Measurements from ENCODE around the gene GALNT9. TPM values are rescaled to one million over a fixed set of nuclear protein-coding genes. Genes with fewer than 3 reads are reported as not detected.
A peak's percentile ranks its signal among the peaks of the same experiment; 100 is the strongest.

The GALNT9 gene
- polyA plus RNA-seq, 1 donor: 4.5 TPM

GRCh38 chr12:132156573-132157325 is 172.6 kb downstream of the GALNT9 start:
- no peak for DNase-seq
- Histone ChIP-seq H3K27ac (ENCODE audit: low read length) (no peak overlapping the region), H3K27me3 (ENCODE audit: control insufficient read depth, insufficient read depth, low read length) (no peaks in the 10 kb centered on the region), H3K4me1 (ENCODE audit: control insufficient read depth, insufficient read depth, low read length) (peaks cover 6% of the 10 kb centered on the region), H3K9me3 (ENCODE audit: control insufficient read depth, low read depth, low read length) (peaks cover 36% of the 10 kb centered on the region), H3K36me3 (ENCODE audit: control insufficient read depth, insufficient read depth, low read length) (peaks cover 7% of the 10 kb centered on the region), H3K4me3 (ENCODE audit: low read length) (no peak overlapping the region)
- WGBS (ENCODE audit: insufficient coverage, low lambda C conversion rate): no CpG with 5 or more reads among the region's 8 CpGs

GRCh38 chr12:132155771-132156572 is 173.4 kb downstream of the GALNT9 start:
- Histone ChIP-seq H3K27me3 (ENCODE audit: control insufficient read depth, insufficient read depth, low read length) (no peaks in the 10 kb centered on the region), H3K27ac (ENCODE audit: low read length) (no peak overlapping the region), H3K36me3 (ENCODE audit: control insufficient read depth, insufficient read depth, low read length) (peaks cover 15% of the 10 kb centered on the region), H3K9me3 (ENCODE audit: control insufficient read depth, low read depth, low read length) (peaks cover 29% of the 10 kb centered on the region), H3K4me1 (ENCODE audit: control insufficient read depth, insufficient read depth, low read length) (peaks cover 6% of the 10 kb centered on the region), H3K4me3 (ENCODE audit: low read length) (no peak overlapping the region)
- DNase-seq: no peak
- WGBS (ENCODE audit: insufficient coverage, low lambda C conversion rate): no CpG with 5 or more reads among the region's 10 CpGs

- peaks cover 6% of the 10 kb centered on the region for H3K4me1 ChIP-seq (ENCODE audit: control insufficient read depth, insufficient read depth, low read length)
- H3K27me3 ChIP-seq (ENCODE audit: control insufficient read depth, insufficient read depth, low read length): no peaks in the 10 kb centered on the region
- no peak overlapping the region for H3K27ac ChIP-seq (ENCODE audit: low read length)
- H3K4me3 ChIP-seq (ENCODE audit: low read length): no peak overlapping the region
- DNase-seq: no peak
- no CpG with 5 or more reads among the region's 51 CpGs for WGBS (ENCODE audit: insufficient coverage, low lambda C conversion rate)
- H3K9me3 ChIP-seq (ENCODE audit: control insufficient read depth, low read depth, low read length): peaks cover 29% of the 10 kb centered on the region
- H3K36me3 ChIP-seq (ENCODE audit: control insufficient read depth, insufficient read depth, low read length): peaks cover 18% of the 10 kb centered on the region
Measured at GRCh38 chr12:132154941-132155770, 174.2 kb downstream of the GALNT9 start.

- H3K36me3 ChIP-seq (ENCODE audit: control insufficient read depth, insufficient read depth, low read length): peaks cover 18% of the 10 kb centered on the region
- H3K4me3 ChIP-seq (ENCODE audit: low read length): no peak overlapping the region
- H3K9me3 ChIP-seq (ENCODE audit: control insufficient read depth, low read depth, low read length): peaks cover 29% of the 10 kb centered on the region
- H3K4me1 ChIP-seq (ENCODE audit: control insufficient read depth, insufficient read depth, low read length): peaks cover 6% of the 10 kb centered on the region
- no peaks in the 10 kb centered on the region for H3K27me3 ChIP-seq (ENCODE audit: control insufficient read depth, insufficient read depth, low read length)
- no CpG with 5 or more reads among the region's 21 CpGs for WGBS (ENCODE audit: insufficient coverage, low lambda C conversion rate)
- no peak overlapping the region for H3K27ac ChIP-seq (ENCODE audit: low read length)
- DNase-seq: peak in 1 of 2 donors; percentile 22
Measured at GRCh38 chr12:132154341-132154761, 175.0 kb downstream of the GALNT9 start.

- peaks cover 6% of the 10 kb centered on the region for H3K4me1 ChIP-seq (ENCODE audit: control insufficient read depth, insufficient read depth, low read length)
- no peaks in the 10 kb centered on the region for H3K27me3 ChIP-seq (ENCODE audit: control insufficient read depth, insufficient read depth, low read length)
- no peak overlapping the region for H3K27ac ChIP-seq (ENCODE audit: low read length)
- H3K36me3 ChIP-seq (ENCODE audit: control insufficient read depth, insufficient read depth, low read length): peaks cover 18% of the 10 kb centered on the region
- peaks cover 29% of the 10 kb centered on the region for H3K9me3 ChIP-seq (ENCODE audit: control insufficient read depth, low read depth, low read length)
- no peak overlapping the region for H3K4me3 ChIP-seq (ENCODE audit: low read length)
- 100% methylated on average over 1 of the region's 41 CpGs for WGBS (ENCODE audit: insufficient coverage, low lambda C conversion rate)
- DNase-seq: peak; percentile 68 to 71
Measured at GRCh38 chr12:132153501-132154340, 175.7 kb downstream of the GALNT9 start.

GRCh38 chr12:132152953-132153352 is 176.4 kb downstream of the GALNT9 start:
- H3K36me3 ChIP-seq (ENCODE audit: control insufficient read depth, insufficient read depth, low read length): peaks cover 21% of the 10 kb centered on the region
- H3K4me1 ChIP-seq (ENCODE audit: control insufficient read depth, insufficient read depth, low read length): peaks cover 6% of the 10 kb centered on the region
- H3K27ac ChIP-seq (ENCODE audit: low read length): no peak overlapping the region
- H3K27me3 ChIP-seq (ENCODE audit: control insufficient read depth, insufficient read depth, low read length): no peaks in the 10 kb centered on the region
- 100% methylated on average over 2 of the region's 20 CpGs for WGBS (ENCODE audit: insufficient coverage, low lambda C conversion rate)
- no peak overlapping the region for H3K4me3 ChIP-seq (ENCODE audit: low read length)
- no peak for DNase-seq
- peaks cover 29% of the 10 kb centered on the region for H3K9me3 ChIP-seq (ENCODE audit: control insufficient read depth, low read depth, low read length)

- Histone ChIP-seq H3K27me3 (ENCODE audit: control insufficient read depth, insufficient read depth, low read length) (no peaks in the 10 kb centered on the region), H3K9me3 (ENCODE audit: control insufficient read depth, low read depth, low read length) (peaks cover 24% of the 10 kb centered on the region), H3K36me3 (ENCODE audit: control insufficient read depth, insufficient read depth, low read length) (peaks cover 26% of the 10 kb centered on the region), H3K4me3 (ENCODE audit: low read length) (no peak overlapping the region), H3K27ac (ENCODE audit: low read length) (no peak overlapping the region), H3K4me1 (ENCODE audit: control insufficient read depth, insufficient read depth, low read length) (peaks cover 6% of the 10 kb centered on the region)
- whole genome bisulfite sequencing (ENCODE audit: insufficient coverage, low lambda C conversion rate): no CpG with 5 or more reads among the region's 9 CpGs
- no peak for DNase-seq
Measured at GRCh38 chr12:132152411-132152821, 177.0 kb downstream of the GALNT9 start.

GRCh38 chr12:132151766-132152410 is 177.5 kb downstream of the GALNT9 start:
- no CpG with 5 or more reads among the region's 32 CpGs for WGBS (ENCODE audit: insufficient coverage, low lambda C conversion rate)
- peaks cover 19% of the 10 kb centered on the region for H3K9me3 ChIP-seq (ENCODE audit: control insufficient read depth, low read depth, low read length)
- no peaks in the 10 kb centered on the region for H3K27me3 ChIP-seq (ENCODE audit: control insufficient read depth, insufficient read depth, low read length)
- peaks cover 26% of the 10 kb centered on the region for H3K36me3 ChIP-seq (ENCODE audit: control insufficient read depth, insufficient read depth, low read length)
- DNase-seq: no peak
- no peak overlapping the region for H3K4me3 ChIP-seq (ENCODE audit: low read length)
- no peak overlapping the region for H3K27ac ChIP-seq (ENCODE audit: low read length)
- H3K4me1 ChIP-seq (ENCODE audit: control insufficient read depth, insufficient read depth, low read length): peaks cover 6% of the 10 kb centered on the region

- WGBS (ENCODE audit: insufficient coverage, low lambda C conversion rate): no CpG with 5 or more reads among the region's 36 CpGs
- peaks cover 13% of the 10 kb centered on the region for H3K9me3 ChIP-seq (ENCODE audit: control insufficient read depth, low read depth, low read length)
- no peak overlapping the region for H3K4me3 ChIP-seq (ENCODE audit: low read length)
- peaks cover 6% of the 10 kb centered on the region for H3K4me1 ChIP-seq (ENCODE audit: control insufficient read depth, insufficient read depth, low read length)
- H3K27me3 ChIP-seq (ENCODE audit: control insufficient read depth, insufficient read depth, low read length): no peaks in the 10 kb centered on the region
- peaks cover 26% of the 10 kb centered on the region for H3K36me3 ChIP-seq (ENCODE audit: control insufficient read depth, insufficient read depth, low read length)
- no peak for DNase-seq
- no peak overlapping the region for H3K27ac ChIP-seq (ENCODE audit: low read length)
Measured at GRCh38 chr12:132151145-132151765, 178.1 kb downstream of the GALNT9 start.

Measured in large intestine (tissue), 3 donors.